VCaP (cell line): ENCODE data around the gene TK1.

Experiments used
- H3K27ac ChIP-seq: fragments of 450-650 bp; 2 replicates; pipeline ENCODE4 v1.5.1; 2017
- TF ChIP-seq, protein P1 (sequence below): fragments of 450-650 bp; conservative IDR thresholded peaks from 2 replicates; pipeline ENCODE4 v1.5.1; 2017; ENCODE audit warnings: mild to moderate bottlenecking, moderate library complexity

TK1 gene

DNA sequence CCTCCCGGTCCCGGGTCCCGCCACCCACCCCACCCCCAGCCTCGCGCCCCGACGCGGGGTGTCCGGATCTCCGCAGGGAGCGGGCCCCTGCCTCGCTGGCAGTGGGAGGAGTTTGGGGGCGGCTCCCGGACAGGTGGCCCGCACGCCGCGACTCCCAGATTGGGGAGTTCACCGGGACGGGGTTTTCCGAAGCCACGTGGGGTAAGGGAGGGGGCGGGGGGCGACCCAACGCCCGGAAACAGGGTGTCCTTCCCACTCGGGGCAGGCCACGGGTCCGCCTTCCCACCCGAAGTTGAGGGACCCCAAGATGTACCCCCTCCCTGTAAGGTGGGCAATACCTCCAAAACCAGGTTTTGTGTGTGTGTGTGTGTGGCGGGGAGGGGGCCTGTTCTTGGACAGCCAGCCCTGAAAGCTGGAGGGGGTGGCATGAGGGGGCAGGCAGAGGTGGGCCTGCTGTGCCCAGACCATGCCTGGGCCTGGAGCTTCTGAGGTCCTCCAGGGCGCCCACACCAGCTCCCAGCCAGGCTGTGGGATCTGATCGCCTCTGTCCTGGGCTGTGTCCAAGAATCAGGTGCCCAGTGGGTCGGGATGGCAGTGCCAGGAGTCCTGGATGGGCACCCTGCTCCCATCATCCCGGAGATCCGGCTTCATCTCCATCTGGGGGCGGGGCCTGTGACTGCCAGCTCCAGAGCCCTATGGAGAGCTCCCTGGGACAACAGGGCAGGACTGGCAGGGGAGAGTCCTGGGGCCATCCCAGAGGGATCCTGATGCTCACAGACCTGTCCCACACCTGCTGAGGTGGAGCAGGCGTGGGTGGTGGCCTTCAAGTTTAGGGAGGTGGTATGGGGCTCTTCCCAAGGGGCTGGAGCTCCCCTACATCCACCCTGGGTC, 17.7 kb downstream of the TK1 start:
- TF ChIP-seq, protein P1, sequence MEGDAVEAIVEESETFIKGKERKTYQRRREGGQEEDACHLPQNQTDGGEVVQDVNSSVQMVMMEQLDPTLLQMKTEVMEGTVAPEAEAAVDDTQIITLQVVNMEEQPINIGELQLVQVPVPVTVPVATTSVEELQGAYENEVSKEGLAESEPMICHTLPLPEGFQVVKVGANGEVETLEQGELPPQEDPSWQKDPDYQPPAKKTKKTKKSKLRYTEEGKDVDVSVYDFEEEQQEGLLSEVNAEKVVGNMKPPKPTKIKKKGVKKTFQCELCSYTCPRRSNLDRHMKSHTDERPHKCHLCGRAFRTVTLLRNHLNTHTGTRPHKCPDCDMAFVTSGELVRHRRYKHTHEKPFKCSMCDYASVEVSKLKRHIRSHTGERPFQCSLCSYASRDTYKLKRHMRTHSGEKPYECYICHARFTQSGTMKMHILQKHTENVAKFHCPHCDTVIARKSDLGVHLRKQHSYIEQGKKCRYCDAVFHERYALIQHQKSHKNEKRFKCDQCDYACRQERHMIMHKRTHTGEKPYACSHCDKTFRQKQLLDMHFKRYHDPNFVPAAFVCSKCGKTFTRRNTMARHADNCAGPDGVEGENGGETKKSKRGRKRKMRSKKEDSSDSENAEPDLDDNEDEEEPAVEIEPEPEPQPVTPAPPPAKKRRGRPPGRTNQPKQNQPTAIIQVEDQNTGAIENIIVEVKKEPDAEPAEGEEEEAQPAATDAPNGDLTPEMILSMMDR = no peak
- peak overlapping the region; percentile 96 for H3K27ac ChIP-seq

GRCh38 chr17:78168242-78168902, 18.5 kb downstream of the TK1 start, which contains the start of gene SYNGR2:
Gene SYNGR2, plus strand, starts transcription at chr17:78168581. Its CDS starts 36 bp downstream, at chr17:78168617.
- peak within 1 kb of the TSS; percentile 96 for H3K27ac ChIP-seq
- TF ChIP-seq, protein P1 = no peak; the same call in 1 of the 2 replicates

GRCh38 chr17:78166416-78166815, 20.4 kb downstream of the TK1 start:
- H3K27ac ChIP-seq = no peak overlapping the region
- TF ChIP-seq, protein P1 = no peak

GRCh38 chr17:78164748-78165607, 21.9 kb downstream of the TK1 start:
- TF ChIP-seq, protein P1 = no peak
- peak overlapping the region; percentile 80 for H3K27ac ChIP-seq

DNA sequence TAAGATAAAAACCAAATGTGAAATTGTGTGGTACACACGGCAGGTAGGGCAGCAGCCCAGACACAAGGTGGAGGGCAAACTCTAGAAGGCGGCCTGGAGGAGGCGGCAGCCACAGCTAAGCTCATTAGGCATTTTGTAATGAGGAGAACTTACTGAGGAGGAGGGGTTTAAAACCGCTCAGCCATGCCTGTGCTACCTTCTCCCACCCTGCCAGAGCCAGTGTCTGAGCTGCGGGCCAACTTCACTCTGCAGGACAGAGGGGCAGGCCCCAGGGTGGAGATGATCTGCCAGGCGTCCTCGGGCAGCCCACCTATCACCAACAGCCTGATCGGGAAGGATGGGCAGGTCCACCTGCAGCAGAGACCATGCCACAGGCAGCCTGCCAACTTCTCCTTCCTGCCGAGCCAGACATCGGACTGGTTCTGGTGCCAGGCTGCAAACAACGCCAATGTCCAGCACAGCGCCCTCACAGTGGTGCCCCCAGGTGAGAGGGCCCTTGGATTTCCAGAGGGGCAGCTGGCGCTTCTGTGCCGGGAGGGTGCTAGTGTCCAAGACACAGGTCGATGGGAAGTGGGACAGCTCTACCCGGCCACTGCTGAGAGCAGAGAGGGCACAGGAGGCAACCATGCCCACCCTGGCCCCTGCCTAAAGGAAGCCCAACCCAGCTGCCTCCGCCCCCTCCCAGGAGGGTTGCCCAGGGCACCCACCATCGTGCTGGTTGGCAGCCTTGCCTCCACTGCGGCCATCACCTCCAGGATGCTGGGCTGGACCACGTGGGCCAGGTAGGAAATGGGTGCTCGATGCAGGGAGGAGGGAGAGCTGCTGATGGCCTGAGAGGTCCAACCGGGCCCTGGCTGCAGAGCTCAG, 22.7 kb downstream of the TK1 start:
- peak overlapping the region; percentile 80 for H3K27ac ChIP-seq
- TF ChIP-seq, protein P1 = peak; percentile 41

DNA sequence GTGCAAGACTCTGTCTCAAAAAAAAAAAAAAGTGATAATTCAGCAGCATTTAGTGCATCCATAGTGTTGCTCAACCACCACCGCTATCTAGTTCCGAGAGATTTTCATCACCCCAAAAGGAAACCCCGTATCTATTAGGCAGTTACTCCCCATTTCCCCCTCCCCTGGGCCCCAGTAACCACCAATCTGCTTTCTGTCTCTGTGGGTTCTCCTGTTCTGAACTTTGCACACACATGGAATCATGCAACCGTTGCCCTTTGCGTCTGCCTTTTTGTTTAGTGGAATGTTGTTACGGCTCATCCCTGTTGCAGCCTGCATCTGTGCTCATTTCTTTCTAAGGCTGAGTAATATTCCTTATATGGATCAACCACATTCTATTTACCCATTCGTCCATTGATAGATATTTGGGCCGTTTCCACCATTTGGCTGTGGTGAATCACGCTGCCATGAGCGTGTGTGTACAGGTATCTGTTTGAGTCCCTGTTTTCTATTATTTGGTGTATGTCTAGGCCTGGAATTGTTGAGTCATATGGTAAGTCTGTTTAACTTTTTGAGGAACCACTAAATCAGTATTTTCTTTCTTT, 27.2 kb downstream of the TK1 start:
- H3K27ac ChIP-seq = no peak overlapping the region
- TF ChIP-seq, protein P1 = no peak
